HG03575 (cell line): ENCODE results near the gene KCNA3.

ENCODE experiments used
- ATAC-seq: cut with Tn5 transposase; IDR thresholded peaks from one replicate; pipeline ENCODE4 v1.9.1; 2021; ENCODE audit not compliant: unreplicated experiment, insufficient number of reproducible peaks, low FRiP score; ENCODE audit errors: extremely low read depth

The KCNA3 gene

GRCh38 chr1:110626889-110627288 is 47.9 kb downstream of the KCNA3 start:
- ATAC-seq = no peak
